Measurements from ENCODE around the gene TP53TG5. TPM values are rescaled to one million over a fixed set of nuclear protein-coding genes. Genes with fewer than 3 reads are reported as not detected.

TP53TG5 gene
- total and polyA plus RNA-seq, 7 donors: 0.03 to 0.36 TPM; not detected in 5

DNA sequence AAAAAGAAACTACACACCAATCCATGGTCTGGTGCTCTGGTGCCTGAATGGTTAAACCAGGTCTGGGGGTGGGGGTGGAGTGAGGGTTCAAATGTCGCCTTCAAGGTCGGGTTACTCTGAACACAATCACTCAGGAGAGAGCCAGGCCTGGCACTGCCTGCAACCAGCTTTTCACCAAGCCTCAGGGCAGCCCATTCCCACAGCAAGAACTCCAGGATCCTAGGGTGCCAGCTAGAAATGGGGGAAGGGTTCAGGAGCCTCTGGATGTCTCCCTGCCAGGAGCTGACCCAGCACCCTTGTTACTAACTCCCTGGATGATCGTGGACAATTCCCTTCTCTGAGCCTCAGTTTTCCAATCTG lies 36.6 kb downstream of the TP53TG5 start:
- DNase-seq: no peak
- Histone ChIP-seq H3K4me1 (peaks cover 3 to 100% (median 100%) of the 10 kb centered on the region in 4 donors), H3K27ac (peak overlapping the region; percentile 94 to 99 (median 97)), H3K9me3 (no peaks in the 10 kb centered on the region), H3K36me3 (peaks cover 0 to 13% (median 0%) of the 10 kb centered on the region in 4 donors), H3K27me3 (no peaks in the 10 kb centered on the region), H3K4me3 (peak overlapping the region; percentile 14 to 94 (median 56))
- TF ChIP-seq, protein P1, sequence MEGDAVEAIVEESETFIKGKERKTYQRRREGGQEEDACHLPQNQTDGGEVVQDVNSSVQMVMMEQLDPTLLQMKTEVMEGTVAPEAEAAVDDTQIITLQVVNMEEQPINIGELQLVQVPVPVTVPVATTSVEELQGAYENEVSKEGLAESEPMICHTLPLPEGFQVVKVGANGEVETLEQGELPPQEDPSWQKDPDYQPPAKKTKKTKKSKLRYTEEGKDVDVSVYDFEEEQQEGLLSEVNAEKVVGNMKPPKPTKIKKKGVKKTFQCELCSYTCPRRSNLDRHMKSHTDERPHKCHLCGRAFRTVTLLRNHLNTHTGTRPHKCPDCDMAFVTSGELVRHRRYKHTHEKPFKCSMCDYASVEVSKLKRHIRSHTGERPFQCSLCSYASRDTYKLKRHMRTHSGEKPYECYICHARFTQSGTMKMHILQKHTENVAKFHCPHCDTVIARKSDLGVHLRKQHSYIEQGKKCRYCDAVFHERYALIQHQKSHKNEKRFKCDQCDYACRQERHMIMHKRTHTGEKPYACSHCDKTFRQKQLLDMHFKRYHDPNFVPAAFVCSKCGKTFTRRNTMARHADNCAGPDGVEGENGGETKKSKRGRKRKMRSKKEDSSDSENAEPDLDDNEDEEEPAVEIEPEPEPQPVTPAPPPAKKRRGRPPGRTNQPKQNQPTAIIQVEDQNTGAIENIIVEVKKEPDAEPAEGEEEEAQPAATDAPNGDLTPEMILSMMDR (IDR thresholded peaks at IDR 0.05): no peak
- TF ChIP-seq EP300 (IDR thresholded peaks at IDR 0.05) (no peak), POLR2A (IDR thresholded peaks at IDR 0.05) (no peak), POLR2AphosphoS5 (IDR thresholded peaks at IDR 0.05) (no peak)
- intact Hi-C loops (cut with DNase I): loop anchor here (10.0 kb wide), 2 partner anchors 1207 to 2003 kb away; no protein-coding TSS in a partner anchor
- WGBS, 2 donors: 14 to 54% methylated on average over 3 of the region's 3 CpGs

DNA sequence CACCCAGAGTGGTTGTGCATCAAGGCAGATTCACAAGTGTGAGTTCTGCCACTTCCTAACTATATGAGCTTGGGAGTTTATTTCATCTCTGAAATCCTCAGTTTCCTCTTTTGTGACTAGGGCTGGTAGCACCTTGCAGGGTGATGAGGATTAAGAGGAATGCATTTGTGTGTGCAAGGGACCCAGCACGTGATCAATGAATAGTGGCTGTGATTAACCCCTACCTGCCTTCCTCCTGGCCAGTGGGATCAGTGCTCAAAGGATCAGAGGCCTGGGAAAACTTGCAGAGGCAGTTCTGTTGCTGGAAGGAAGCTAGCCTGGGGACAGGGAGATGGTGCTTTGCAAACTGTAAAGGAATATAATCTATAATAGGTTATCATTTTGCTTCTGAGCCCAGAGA lies 37.2 kb downstream of the TP53TG5 start:
- no peak for TF ChIP-seq EP300 (IDR thresholded peaks at IDR 0.05)
- no peak for TF ChIP-seq POLR2A (IDR thresholded peaks at IDR 0.05)
- TF ChIP-seq POLR2AphosphoS5 (IDR thresholded peaks at IDR 0.05): no peak
- TF ChIP-seq, protein P1 (IDR thresholded peaks at IDR 0.05): no peak
- intact Hi-C loops (cut with DNase I): loop anchor here (10.0 kb wide), 2 partner anchors 1206 to 2004 kb away; no protein-coding TSS in a partner anchor
- Histone ChIP-seq H3K27me3 (no peaks in the 10 kb centered on the region), H3K9me3 (no peaks in the 10 kb centered on the region), H3K4me1 (peaks cover 6 to 100% (median 100%) of the 10 kb centered on the region in 4 donors), H3K4me3 (no peak overlapping the region), H3K36me3 (peaks cover 0 to 13% (median 0%) of the 10 kb centered on the region in 4 donors), H3K27ac (peak overlapping the region; percentile 94 to 99 (median 97))
- WGBS, 2 donors: 22 to 56% methylated on average over 1 of the region's 1 CpG
- DNase-seq: no peak

DNA sequence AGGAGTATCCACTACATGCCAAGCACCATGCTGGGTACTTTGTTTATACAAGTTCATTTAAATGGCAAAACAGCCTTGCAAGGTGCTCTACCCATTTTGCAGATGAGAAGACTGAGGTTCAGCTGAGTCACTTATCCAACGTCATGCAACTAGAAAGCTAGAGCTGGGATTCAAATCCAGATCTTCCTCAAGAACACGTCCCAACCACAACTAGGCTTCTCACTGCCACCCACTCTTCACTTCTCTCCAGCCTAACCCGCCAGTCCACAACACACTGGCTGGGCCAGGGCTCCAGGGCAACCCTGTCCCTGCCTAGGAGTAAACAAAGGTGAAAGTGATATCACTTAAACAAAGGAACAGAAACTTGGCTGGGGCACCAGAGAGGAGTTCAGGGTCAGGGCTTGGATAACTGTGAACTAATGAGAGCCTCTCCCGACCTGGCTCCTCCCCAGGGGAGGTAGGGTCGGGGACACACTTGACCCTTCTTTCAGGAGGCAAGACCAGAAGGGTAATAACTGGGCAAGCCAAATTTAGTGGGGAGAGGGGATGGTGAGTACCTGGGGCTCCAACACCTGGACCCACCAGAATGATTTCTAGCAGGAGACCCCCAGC lies 37.8 kb downstream of the TP53TG5 start:
- Histone ChIP-seq H3K27ac (peak overlapping the region; percentile 94 to 99 (median 97)), H3K36me3 (peaks cover 4 to 18% (median 5%) of the 10 kb centered on the region in 4 donors), H3K27me3 (no peaks in the 10 kb centered on the region), H3K9me3 (no peaks in the 10 kb centered on the region), H3K4me3 (no peak overlapping the region), H3K4me1 (peaks cover 6 to 100% (median 95%) of the 10 kb centered on the region in 4 donors)
- no peak for DNase-seq
- TF ChIP-seq EP300 (IDR thresholded peaks at IDR 0.05) (no peak), POLR2A (IDR thresholded peaks at IDR 0.05) (no peak), POLR2AphosphoS5 (IDR thresholded peaks at IDR 0.05) (no peak)
- TF ChIP-seq, protein P1 (IDR thresholded peaks at IDR 0.05): no peak
- intact Hi-C loops (cut with DNase I): loop anchor here (10.0 kb wide), 2 partner anchors 1206 to 2004 kb away; no protein-coding TSS in a partner anchor
- WGBS, 2 donors: 25 to 62% methylated on average over 5 of the region's 5 CpGs

DNA sequence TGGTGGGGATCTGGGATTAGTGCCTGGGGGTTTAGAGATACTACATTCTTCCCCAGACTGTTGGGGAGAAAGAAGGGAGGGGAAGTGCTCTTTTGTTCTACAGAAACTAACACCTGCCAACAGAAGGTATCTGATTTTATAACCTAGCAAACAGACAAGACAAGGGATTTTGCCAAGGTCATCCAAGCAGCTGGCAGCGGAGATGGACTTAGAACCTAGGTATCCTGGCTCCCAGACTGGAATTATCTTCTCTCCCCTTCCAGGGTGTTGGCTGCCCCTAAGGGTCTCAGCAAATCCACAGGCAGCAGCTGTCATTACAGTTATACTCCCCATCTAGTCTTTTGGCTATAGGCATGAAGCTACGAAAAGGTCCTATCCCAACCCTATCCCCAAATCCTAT lies 38.3 kb downstream of the TP53TG5 start:
- Histone ChIP-seq H3K4me1 (peaks cover 6 to 95% (median 89%) of the 10 kb centered on the region in 4 donors), H3K9me3 (no peaks in the 10 kb centered on the region), H3K27ac (peak overlapping the region; percentile 94 to 99 (median 97)), H3K4me3 (no peak overlapping the region), H3K36me3 (peaks cover 6 to 24% (median 9%) of the 10 kb centered on the region in 4 donors), H3K27me3 (no peaks in the 10 kb centered on the region)
- WGBS, 2 donors: 40 to 79% methylated on average over 2 of the region's 2 CpGs
- DNase-seq: no peak
- intact Hi-C loops (cut with DNase I): loop anchor here (5.0 to 10.0 kb wide), 3 partner anchors 108 to 2005 kb away; no protein-coding TSS in a partner anchor
- TF ChIP-seq POLR2AphosphoS5 (IDR thresholded peaks at IDR 0.05): no peak
- TF ChIP-seq EP300 (IDR thresholded peaks at IDR 0.05): no peak
- TF ChIP-seq POLR2A (IDR thresholded peaks at IDR 0.05): no peak
- TF ChIP-seq, protein P1 (IDR thresholded peaks at IDR 0.05): no peak

All from sigmoid colon (tissue), 7 donors.